GM18498 (cell line): ENCODE measurements around the gene KCNH1.
A peak's percentile ranks its signal among the peaks of the same experiment; 100 is the strongest.

ENCODE experiments used
- ATAC-seq: cut with Tn5 transposase; IDR thresholded peaks from one replicate; pipeline ENCODE4 v1.9.1; 2021; ENCODE audit warnings: mild to moderate bottlenecking, moderate library complexity; ENCODE audit not compliant: unreplicated experiment

Gene KCNH1

GRCh38 chr1:210730023-210730422 lies 403.9 kb downstream of the KCNH1 start:
- no peak for ATAC-seq

- no peak for ATAC-seq
Measured at GRCh38 chr1:210728437-210729149, 405.4 kb downstream of the KCNH1 start.

GRCh38 chr1:210727709-210728108 lies 406.2 kb downstream of the KCNH1 start:
- no peak for ATAC-seq

GRCh38 chr1:210726621-210727020 lies 407.3 kb downstream of the KCNH1 start:
- no peak for ATAC-seq

- ATAC-seq: no peak
Measured at GRCh38 chr1:210724768-210725167, 409.2 kb downstream of the KCNH1 start.

GRCh38 chr1:210723646-210724045 lies 410.3 kb downstream of the KCNH1 start:
- no peak for ATAC-seq

GRCh38 chr1:210722410-210723081 lies 411.4 kb downstream of the KCNH1 start:
- ATAC-seq: no peak

- no peak for ATAC-seq
Measured at GRCh38 chr1:210715072-210715471, 418.9 kb downstream of the KCNH1 start.

- ATAC-seq: no peak
Measured at GRCh38 chr1:210711825-210712612, 421.9 kb downstream of the KCNH1 start.

GRCh38 chr1:210709701-210710100 lies 424.2 kb downstream of the KCNH1 start:
- ATAC-seq: no peak

- ATAC-seq: no peak
Measured at GRCh38 chr1:210707300-210708240, 426.4 kb downstream of the KCNH1 start.

- ATAC-seq: no peak
Measured at GRCh38 chr1:210706246-210706645, 427.7 kb downstream of the KCNH1 start.

- ATAC-seq: no peak
Measured at GRCh38 chr1:210705086-210705485, 428.9 kb downstream of the KCNH1 start.

GRCh38 chr1:210703593-210703992 lies 430.4 kb downstream of the KCNH1 start:
- no peak for ATAC-seq

- no peak for ATAC-seq
Measured at GRCh38 chr1:210702506-210702905, 431.4 kb downstream of the KCNH1 start.

- ATAC-seq: no peak
Measured at GRCh38 chr1:210700511-210700910, 433.4 kb downstream of the KCNH1 start.

- ATAC-seq: no peak
Measured at GRCh38 chr1:210700083-210700482, 433.9 kb downstream of the KCNH1 start.

GRCh38 chr1:210698661-210699060 lies 435.3 kb downstream of the KCNH1 start:
- ATAC-seq: no peak

- peak; percentile 6 for ATAC-seq
Measured at GRCh38 chr1:210697185-210697584, 436.8 kb downstream of the KCNH1 start.

- peak; percentile 96 for ATAC-seq
Measured at GRCh38 chr1:210696709-210697108, 437.2 kb downstream of the KCNH1 start.

GRCh38 chr1:210695026-210695425 lies 438.9 kb downstream of the KCNH1 start:
- no peak for ATAC-seq
